ENCODE measurements around the gene SMARCAD1. TPM values are rescaled to one million over a fixed set of nuclear protein-coding genes. Genes with fewer than 3 reads are reported as not detected.
A peak's percentile ranks its signal among the peaks of the same experiment; 100 is the strongest.

SMARCAD1 gene
- total RNA-seq, 2 experiments from 2014 or later = 10.7 TPM

GRCh38 chr4:94253036-94253435 is 45.4 kb downstream of the SMARCAD1 start:
- Mint-ChIP-seq H3K27ac (no peak overlapping the region), H3K27me3 (no peaks in the 10 kb centered on the region), H3K4me1 (ENCODE audit: low read depth) (no peaks in the 10 kb centered on the region), H3K4me3 (no peak overlapping the region), H3K9me3 (no peaks in the 10 kb centered on the region), H3K36me3 (ENCODE audit: low read depth) (peaks cover 70% of the 10 kb centered on the region)
- Histone ChIP-seq H3K9me3 (ENCODE audit: control insufficient read depth in 1 of 2, insufficient read depth in 1 of 2, low read length in 2 of 2) (no peaks in the 10 kb centered on the region), H3K4me3 (ENCODE audit: low read length) (no peak overlapping the region), H3K27me3 (ENCODE audit: control insufficient read depth in 1 of 2, insufficient read depth in 2 of 2, low read length in 2 of 2) (no peaks in the 10 kb centered on the region), H3K27ac (ENCODE audit: low read depth in 1 of 2, low read length in 2 of 2) (no peak overlapping the region), H3K4me1 (ENCODE audit: insufficient read depth, low read length) (no peaks in the 10 kb centered on the region), H3K36me3 (ENCODE audit: insufficient read depth, low read length) (peaks cover 37% of the 10 kb centered on the region)
- no peak for TF ChIP-seq CTCF (IDR thresholded peaks at IDR 0.05)
- ChIA-PET CTCF (interaction anchor here (0.5 kb wide), 1 partner anchor 18 kb away, joined by 3 read pairs; no protein-coding TSS in a partner anchor), POLR2A (no interaction called here)
- ATAC-seq (ENCODE audit: poor library complexity) (no peak), DNase-seq (no peak)
- intact Hi-C loops (cut with DNase I, micrococcal nuclease) = no loop called here

GRCh38 chr4:94256144-94256783 is 48.6 kb downstream of the SMARCAD1 start:
- no peaks in the 10 kb centered on the region for H3K27me3 ChIP-seq (ENCODE audit: control insufficient read depth in 1 of 2, insufficient read depth in 2 of 2, low read length in 2 of 2)
- intact Hi-C loops (cut with DNase I, micrococcal nuclease) = loop anchor here in 1 of 2 experiments (5.0 kb wide), 1 partner anchor 464 kb away; no protein-coding TSS in a partner anchor
- Mint-ChIP-seq H3K9me3 (no peaks in the 10 kb centered on the region), H3K36me3 (ENCODE audit: low read depth) (peaks cover 60% of the 10 kb centered on the region), H3K27me3 (no peaks in the 10 kb centered on the region), H3K4me1 (ENCODE audit: low read depth) (no peaks in the 10 kb centered on the region), H3K4me3 (no peak overlapping the region), H3K27ac (no peak overlapping the region)
- H3K4me3 ChIP-seq (ENCODE audit: low read length) = no peak overlapping the region
- no peak for TF ChIP-seq CTCF (IDR thresholded peaks at IDR 0.05)
- H3K36me3 ChIP-seq (ENCODE audit: insufficient read depth, low read length) = peaks cover 20% of the 10 kb centered on the region
- ChIA-PET POLR2A (no interaction called here), CTCF (no interaction called here)
- no peaks in the 10 kb centered on the region for H3K4me1 ChIP-seq (ENCODE audit: insufficient read depth, low read length)
- no peak overlapping the region for H3K27ac ChIP-seq (ENCODE audit: low read depth in 1 of 2, low read length in 2 of 2)
- ATAC-seq (ENCODE audit: poor library complexity) (no peak), DNase-seq (no peak)
- H3K9me3 ChIP-seq (ENCODE audit: control insufficient read depth in 1 of 2, insufficient read depth in 1 of 2, low read length in 2 of 2) = no peaks in the 10 kb centered on the region

- Mint-ChIP-seq H3K27me3 (no peaks in the 10 kb centered on the region), H3K27ac (no peak overlapping the region)
These were observed 49.2 kb downstream of the SMARCAD1 start for GRCh38 chr4:94256828-94257227.

More at GRCh38 chr4:94256828-94257227, 49.2 kb downstream of the SMARCAD1 start:
- Mint-ChIP-seq H3K36me3 (ENCODE audit: low read depth) (peaks cover 62% of the 10 kb centered on the region), H3K4me1 (ENCODE audit: low read depth) (no peaks in the 10 kb centered on the region), H3K4me3 (no peak overlapping the region), H3K9me3 (no peaks in the 10 kb centered on the region)
- H3K4me3 ChIP-seq (ENCODE audit: low read length) = no peak overlapping the region
- peak in 2 of 14 experiments; percentile 4 to 7 for DNase-seq
- H3K27me3 ChIP-seq (ENCODE audit: control insufficient read depth in 1 of 2, insufficient read depth in 2 of 2, low read length in 2 of 2) = no peaks in the 10 kb centered on the region
- no peaks in the 10 kb centered on the region for H3K4me1 ChIP-seq (ENCODE audit: insufficient read depth, low read length)
- intact Hi-C loops (cut with DNase I, micrococcal nuclease) = loop anchor here in 1 of 2 experiments (5.0 kb wide), 1 partner anchor 465 kb away; no protein-coding TSS in a partner anchor
- POLR2A ChIA-PET = no interaction called here
- TF ChIP-seq CTCF (IDR thresholded peaks at IDR 0.05) = no peak
- no peak for ATAC-seq (ENCODE audit: poor library complexity)
- no peaks in the 10 kb centered on the region for H3K9me3 ChIP-seq (ENCODE audit: control insufficient read depth in 1 of 2, insufficient read depth in 1 of 2, low read length in 2 of 2)
- H3K27ac ChIP-seq (ENCODE audit: low read depth in 1 of 2, low read length in 2 of 2) = no peak overlapping the region
- CTCF ChIA-PET = no interaction called here
- peaks cover 23% of the 10 kb centered on the region for H3K36me3 ChIP-seq (ENCODE audit: insufficient read depth, low read length)

Data from CD4-positive, alpha-beta T cell (primary cell).